ENCODE data around the gene CMTR1.

DNA sequence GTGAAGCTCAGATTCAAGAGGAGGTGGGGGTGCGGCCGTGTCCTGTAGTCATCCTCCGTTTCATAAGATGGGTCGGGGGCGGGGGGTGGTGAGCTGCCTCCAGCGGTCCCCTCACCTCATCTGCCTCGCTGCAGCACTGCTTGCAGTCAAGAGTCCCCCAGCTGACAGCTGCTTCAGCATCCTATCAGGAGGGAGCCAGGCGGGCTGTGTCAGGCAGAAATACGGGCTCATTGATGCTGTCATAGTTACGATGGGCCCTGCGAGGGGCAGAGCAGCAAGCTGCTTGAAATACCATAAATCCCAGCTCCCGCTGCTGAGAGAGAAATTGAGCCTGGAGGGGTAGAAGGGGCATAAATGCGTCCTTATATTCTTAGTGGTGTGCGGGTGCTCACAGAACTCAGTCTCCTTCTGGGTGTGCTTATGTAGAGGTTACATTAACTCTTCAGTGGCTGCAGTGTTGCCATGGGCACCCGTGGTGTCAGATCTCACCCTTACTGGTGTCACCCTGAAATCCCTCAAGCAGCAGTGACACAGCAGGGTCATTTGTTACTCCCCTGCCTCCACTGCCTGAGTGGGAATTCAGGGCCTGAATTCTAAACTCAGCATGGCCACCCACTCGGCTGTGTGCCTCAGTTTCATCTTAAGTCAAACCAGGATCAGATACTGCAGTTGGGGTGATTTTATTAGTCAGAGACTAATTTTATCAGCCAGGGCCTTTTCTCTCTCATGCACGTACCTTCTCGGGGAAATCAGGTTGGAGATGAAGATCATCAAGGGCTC, 44.8 kb downstream of the CMTR1 start:
- TF ChIP-seq, protein P1, sequence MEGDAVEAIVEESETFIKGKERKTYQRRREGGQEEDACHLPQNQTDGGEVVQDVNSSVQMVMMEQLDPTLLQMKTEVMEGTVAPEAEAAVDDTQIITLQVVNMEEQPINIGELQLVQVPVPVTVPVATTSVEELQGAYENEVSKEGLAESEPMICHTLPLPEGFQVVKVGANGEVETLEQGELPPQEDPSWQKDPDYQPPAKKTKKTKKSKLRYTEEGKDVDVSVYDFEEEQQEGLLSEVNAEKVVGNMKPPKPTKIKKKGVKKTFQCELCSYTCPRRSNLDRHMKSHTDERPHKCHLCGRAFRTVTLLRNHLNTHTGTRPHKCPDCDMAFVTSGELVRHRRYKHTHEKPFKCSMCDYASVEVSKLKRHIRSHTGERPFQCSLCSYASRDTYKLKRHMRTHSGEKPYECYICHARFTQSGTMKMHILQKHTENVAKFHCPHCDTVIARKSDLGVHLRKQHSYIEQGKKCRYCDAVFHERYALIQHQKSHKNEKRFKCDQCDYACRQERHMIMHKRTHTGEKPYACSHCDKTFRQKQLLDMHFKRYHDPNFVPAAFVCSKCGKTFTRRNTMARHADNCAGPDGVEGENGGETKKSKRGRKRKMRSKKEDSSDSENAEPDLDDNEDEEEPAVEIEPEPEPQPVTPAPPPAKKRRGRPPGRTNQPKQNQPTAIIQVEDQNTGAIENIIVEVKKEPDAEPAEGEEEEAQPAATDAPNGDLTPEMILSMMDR (conservative IDR thresholded peaks at IDR 0.05) = no peak
- no peak for TF ChIP-seq ZFX (IDR thresholded peaks at IDR 0.05)
